ENCODE measurements around the gene ZNF821.

GRCh38 chr16:71837150-71837549 is 46.8 kb downstream of the ZNF821 start:
- TF ChIP-seq CTCF (IDR thresholded peaks at IDR 0.05) (no peak), POLR2A (IDR thresholded peaks at IDR 0.05) (no peak), POLR2AphosphoS5 (IDR thresholded peaks at IDR 0.05) (no peak)

All from sigmoid colon (tissue), 4 donors.